ENCODE data around the gene HTATIP2. TPM values are rescaled to one million over a fixed set of nuclear protein-coding genes. Genes with fewer than 3 reads are reported as not detected.

The HTATIP2 gene
- polyA plus RNA-seq, 1 donor (not counting 4 experiments of a cell fraction or from before 2014, with no cell fraction given): 45.1 TPM

GRCh38 chr11:20336056-20336455, 27.5 kb upstream of the HTATIP2 start:
- Histone ChIP-seq H3K9me1 (ENCODE audit: control insufficient read depth, extremely low read depth, insufficient read depth, low read length) (no peaks in the 10 kb centered on the region), H4K20me1 (ENCODE audit: control insufficient read depth, extremely low read depth, insufficient read depth, low read length) (no peaks in the 10 kb centered on the region), H3K27ac (ENCODE audit: control insufficient read depth, insufficient read depth, low read length) (no peak overlapping the region), H3K4me1 (ENCODE audit: control insufficient read depth, extremely low read depth, insufficient read depth, low read length) (no peaks in the 10 kb centered on the region), H2AFZ (ENCODE audit: control insufficient read depth, low read length) (no peak overlapping the region), H3K36me3 (ENCODE audit: control insufficient read depth in 2 of 2, extremely low read depth in 1 of 2, insufficient read depth in 2 of 2, low read length in 2 of 2) (no peaks in the 10 kb centered on the region), H3K4me3 (ENCODE audit: control insufficient read depth in 2 of 3, extremely low read depth in 1 of 3, insufficient read depth in 2 of 3, low read depth in 1 of 3, low read length in 3 of 3) (no peak overlapping the region), H3K4me2 (ENCODE audit: control insufficient read depth, extremely low read depth, insufficient read depth, low read depth, low read length) (no peak overlapping the region), H3K9ac (ENCODE audit: control insufficient read depth, extremely low read depth, insufficient read depth, low read length) (no peak overlapping the region), H3K27me3 (ENCODE audit: control insufficient read depth, extremely low read depth, insufficient read depth, low read length) (peaks cover 7% of the 10 kb centered on the region), H3K79me2 (ENCODE audit: control insufficient read depth, insufficient read depth, low read length) (no peaks in the 10 kb centered on the region), H3K9me3 (ENCODE audit: control insufficient read depth, low read depth, low read length) (no peaks in the 10 kb centered on the region)
- FAIRE-seq: no peak
- TF ChIP-seq CTCF (optimal IDR thresholded peaks at IDR 0.05 in 1 of 3, IDR thresholded peaks at IDR 0.05 in 1 of 3, conservative IDR thresholded peaks at IDR 0.05 in 1 of 3; ENCODE audit: extremely low read depth in 1 of 3, insufficient read depth in 2 of 3, low read length in 3 of 3): no peak
- no peak for TF ChIP-seq EZH2 (IDR thresholded peaks at IDR 0.05; ENCODE audit: low read length)
- DNase-seq (ENCODE audit: low read depth, low spot score): no peak
- dilution Hi-C loops (cut with MboI; ENCODE audit: extremely low pct_ligation_motif_present, low sequenced_read_pairs): no loop called here

- dilution Hi-C loops (cut with MboI; ENCODE audit: extremely low pct_ligation_motif_present, low sequenced_read_pairs): no loop called here
- Histone ChIP-seq H3K4me1 (ENCODE audit: control insufficient read depth, extremely low read depth, insufficient read depth, low read length) (no peaks in the 10 kb centered on the region), H4K20me1 (ENCODE audit: control insufficient read depth, extremely low read depth, insufficient read depth, low read length) (no peaks in the 10 kb centered on the region), H3K4me3 (ENCODE audit: control insufficient read depth in 2 of 3, extremely low read depth in 1 of 3, insufficient read depth in 2 of 3, low read depth in 1 of 3, low read length in 3 of 3) (no peak overlapping the region), H3K9me3 (ENCODE audit: control insufficient read depth, low read depth, low read length) (no peaks in the 10 kb centered on the region), H3K79me2 (ENCODE audit: control insufficient read depth, insufficient read depth, low read length) (no peaks in the 10 kb centered on the region), H3K4me2 (ENCODE audit: control insufficient read depth, extremely low read depth, insufficient read depth, low read depth, low read length) (no peak overlapping the region), H3K27ac (ENCODE audit: control insufficient read depth, insufficient read depth, low read length) (no peak overlapping the region), H3K36me3 (ENCODE audit: control insufficient read depth in 2 of 2, extremely low read depth in 1 of 2, insufficient read depth in 2 of 2, low read length in 2 of 2) (no peaks in the 10 kb centered on the region), H3K9ac (ENCODE audit: control insufficient read depth, extremely low read depth, insufficient read depth, low read length) (no peak overlapping the region), H3K27me3 (ENCODE audit: control insufficient read depth, extremely low read depth, insufficient read depth, low read length) (peaks cover 12% of the 10 kb centered on the region), H3K9me1 (ENCODE audit: control insufficient read depth, extremely low read depth, insufficient read depth, low read length) (no peaks in the 10 kb centered on the region), H2AFZ (ENCODE audit: control insufficient read depth, low read length) (no peak overlapping the region)
- FAIRE-seq: peak; percentile 52
- no peak for DNase-seq (ENCODE audit: low read depth, low spot score)
- no peak for TF ChIP-seq EZH2 (IDR thresholded peaks at IDR 0.05; ENCODE audit: low read length)
- peak; percentile 42 to 71 (median 58) for TF ChIP-seq CTCF (optimal IDR thresholded peaks at IDR 0.05 in 1 of 3, IDR thresholded peaks at IDR 0.05 in 1 of 3, conservative IDR thresholded peaks at IDR 0.05 in 1 of 3; ENCODE audit: extremely low read depth in 1 of 3, insufficient read depth in 2 of 3, low read length in 3 of 3)
Measured at GRCh38 chr11:20337526-20338154, 25.9 kb upstream of the HTATIP2 start.
